ENCODE measurements around the gene SLC12A7. TPM values are rescaled to one million over a fixed set of nuclear protein-coding genes. Genes with fewer than 3 reads are reported as not detected.

SLC12A7 gene
- total and polyA plus RNA-seq, 2 of the 13 experiments (the other 11 are each of a cell fraction or from before 2014, with no cell fraction given) = 14.0 to 18.5 TPM

- CTCF ChIA-PET (ENCODE audit: low intra/inter-chr PET ratio, low total read pairs) = interaction anchor here (4.0 kb wide), 1 partner anchor 87 kb away, joined by 34 read pairs; no protein-coding TSS in a partner anchor
- TF ChIP-seq PHF20 (CRISPR knock-in tag; IDR thresholded peaks at IDR 0.05) (no peak), DMAP1 (CRISPR knock-in tag; IDR thresholded peaks at IDR 0.05) (no peak), ZNF562 (CRISPR knock-in tag; IDR thresholded peaks at IDR 0.05; ENCODE audit: borderline replicate concordance) (no peak), ZFP1 (CRISPR knock-in tag; IDR thresholded peaks at IDR 0.05) (no peak), POLR2AphosphoS5 (IDR thresholded peaks at IDR 0.05; ENCODE audit: low read depth, low read length) (no peak), ATF3 (CRISPR knock-in tag; IDR thresholded peaks at IDR 0.05) (no peak), ETV6 (CRISPR knock-in tag; conservative IDR thresholded peaks at IDR 0.05) (no peak), TOE1 (CRISPR knock-in tag; IDR thresholded peaks at IDR 0.05) (no peak), ZNF30 (CRISPR knock-in tag; IDR thresholded peaks at IDR 0.05) (no peak), ZNF441 (CRISPR knock-in tag; IDR thresholded peaks at IDR 0.05; ENCODE audit: borderline replicate concordance) (no peak), BCL6 (CRISPR knock-in tag; IDR thresholded peaks at IDR 0.05) (no peak)
- TF ChIP-seq, protein P1, sequence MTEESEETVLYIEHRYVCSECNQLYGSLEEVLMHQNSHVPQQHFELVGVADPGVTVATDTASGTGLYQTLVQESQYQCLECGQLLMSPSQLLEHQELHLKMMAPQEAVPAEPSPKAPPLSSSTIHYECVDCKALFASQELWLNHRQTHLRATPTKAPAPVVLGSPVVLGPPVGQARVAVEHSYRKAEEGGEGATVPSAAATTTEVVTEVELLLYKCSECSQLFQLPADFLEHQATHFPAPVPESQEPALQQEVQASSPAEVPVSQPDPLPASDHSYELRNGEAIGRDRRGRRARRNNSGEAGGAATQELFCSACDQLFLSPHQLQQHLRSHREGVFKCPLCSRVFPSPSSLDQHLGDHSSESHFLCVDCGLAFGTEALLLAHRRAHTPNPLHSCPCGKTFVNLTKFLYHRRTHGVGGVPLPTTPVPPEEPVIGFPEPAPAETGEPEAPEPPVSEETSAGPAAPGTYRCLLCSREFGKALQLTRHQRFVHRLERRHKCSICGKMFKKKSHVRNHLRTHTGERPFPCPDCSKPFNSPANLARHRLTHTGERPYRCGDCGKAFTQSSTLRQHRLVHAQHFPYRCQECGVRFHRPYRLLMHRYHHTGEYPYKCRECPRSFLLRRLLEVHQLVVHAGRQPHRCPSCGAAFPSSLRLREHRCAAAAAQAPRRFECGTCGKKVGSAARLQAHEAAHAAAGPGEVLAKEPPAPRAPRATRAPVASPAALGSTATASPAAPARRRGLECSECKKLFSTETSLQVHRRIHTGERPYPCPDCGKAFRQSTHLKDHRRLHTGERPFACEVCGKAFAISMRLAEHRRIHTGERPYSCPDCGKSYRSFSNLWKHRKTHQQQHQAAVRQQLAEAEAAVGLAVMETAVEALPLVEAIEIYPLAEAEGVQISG (CRISPR knock-in tag; IDR thresholded peaks at IDR 0.05) = no peak
- TF ChIP-seq, protein P2, sequence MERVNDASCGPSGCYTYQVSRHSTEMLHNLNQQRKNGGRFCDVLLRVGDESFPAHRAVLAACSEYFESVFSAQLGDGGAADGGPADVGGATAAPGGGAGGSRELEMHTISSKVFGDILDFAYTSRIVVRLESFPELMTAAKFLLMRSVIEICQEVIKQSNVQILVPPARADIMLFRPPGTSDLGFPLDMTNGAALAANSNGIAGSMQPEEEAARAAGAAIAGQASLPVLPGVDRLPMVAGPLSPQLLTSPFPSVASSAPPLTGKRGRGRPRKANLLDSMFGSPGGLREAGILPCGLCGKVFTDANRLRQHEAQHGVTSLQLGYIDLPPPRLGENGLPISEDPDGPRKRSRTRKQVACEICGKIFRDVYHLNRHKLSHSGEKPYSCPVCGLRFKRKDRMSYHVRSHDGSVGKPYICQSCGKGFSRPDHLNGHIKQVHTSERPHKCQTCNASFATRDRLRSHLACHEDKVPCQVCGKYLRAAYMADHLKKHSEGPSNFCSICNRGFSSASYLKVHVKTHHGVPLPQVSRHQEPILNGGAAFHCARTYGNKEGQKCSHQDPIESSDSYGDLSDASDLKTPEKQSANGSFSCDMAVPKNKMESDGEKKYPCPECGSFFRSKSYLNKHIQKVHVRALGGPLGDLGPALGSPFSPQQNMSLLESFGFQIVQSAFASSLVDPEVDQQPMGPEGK (CRISPR knock-in tag; IDR thresholded peaks at IDR 0.05) = no peak
- TF ChIP-seq, protein P3, sequence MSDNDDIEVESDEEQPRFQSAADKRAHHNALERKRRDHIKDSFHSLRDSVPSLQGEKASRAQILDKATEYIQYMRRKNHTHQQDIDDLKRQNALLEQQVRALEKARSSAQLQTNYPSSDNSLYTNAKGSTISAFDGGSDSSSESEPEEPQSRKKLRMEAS (IDR thresholded peaks at IDR 0.05) = 0 out of 2 replicates have a peak, but pooled peaks have one; percentile 10
These were observed 101.2 kb downstream of the SLC12A7 start for GRCh38 chr5:1010641-1011046.

More at GRCh38 chr5:1010641-1011046, 101.2 kb downstream of the SLC12A7 start:
- WGBS (ENCODE audit: low lambda C conversion rate) = 32% methylated on average over 5 of the region's 13 CpGs
- intact Hi-C loops (cut with micrococcal nuclease; ENCODE audit: unreplicated experiment) = loop anchor here (2.0 kb wide), 1 partner anchor 20 kb away; no protein-coding TSS in a partner anchor
- Histone ChIP-seq H3K27me3 (ENCODE audit: control insufficient read depth in 1 of 2, insufficient read depth in 2 of 2, low read length in 2 of 2) (peaks cover 7 to 34% of the 10 kb centered on the region in 2 experiments; a peak in 4 of 5 replicates), H2AFZ (ENCODE audit: low read length) (no peak overlapping the region), H3K4me3 (replicated peaks in 1 of 3; ENCODE audit: insufficient read depth in 1 of 3, low read depth in 2 of 3, low read length in 3 of 3) (no peak overlapping the region), H3K4me1 (ENCODE audit: insufficient read depth, low read length) (peaks cover 37% of the 10 kb centered on the region), H3K27ac (ENCODE audit: extremely low read length, insufficient read depth, low read length) (no peak overlapping the region), H3K9ac (ENCODE audit: insufficient read depth, low read depth, low read length) (no peak overlapping the region), H3K9me3 (ENCODE audit: low read length) (no peaks in the 10 kb centered on the region), H4K20me1 (ENCODE audit: insufficient read depth, low read length) (0 out of 2 replicates have a peak, but pooled peaks cover 3% of the 10 kb centered on the region), H3K36me3 (replicated peaks in 1 of 2; ENCODE audit: control insufficient read depth in 1 of 2, insufficient read depth in 2 of 2, low read length in 2 of 2) (no peaks in the 10 kb centered on the region), H3K4me2 (ENCODE audit: low read depth, low read length) (no peak overlapping the region), H3K79me2 (ENCODE audit: insufficient read depth, low read length) (no peaks in the 10 kb centered on the region)
- BruUV-seq (replicated peaks) = no TSS peak
- DNase-seq (ENCODE audit: low spot score) = no peak
- no peak for ATAC-seq
- in situ Hi-C loops (cut with HindIII; ENCODE audit: extremely low pct_ligation_motif_present, low pct_unique_long_range_greater_than_20kb) = no loop called here
- POLR2A ChIA-PET = no interaction called here
- no peak for FAIRE-seq
